ENCODE data around the gene TOX4. TPM values are rescaled to one million over a fixed set of nuclear protein-coding genes. Genes with fewer than 3 reads are reported as not detected.
A peak's percentile ranks its signal among the peaks of the same experiment; 100 is the strongest.

Gene TOX4
- total RNA-seq, 4 donors from 2014 or later, result 70.1 to 80.5 (median 77.9) TPM

DNA sequence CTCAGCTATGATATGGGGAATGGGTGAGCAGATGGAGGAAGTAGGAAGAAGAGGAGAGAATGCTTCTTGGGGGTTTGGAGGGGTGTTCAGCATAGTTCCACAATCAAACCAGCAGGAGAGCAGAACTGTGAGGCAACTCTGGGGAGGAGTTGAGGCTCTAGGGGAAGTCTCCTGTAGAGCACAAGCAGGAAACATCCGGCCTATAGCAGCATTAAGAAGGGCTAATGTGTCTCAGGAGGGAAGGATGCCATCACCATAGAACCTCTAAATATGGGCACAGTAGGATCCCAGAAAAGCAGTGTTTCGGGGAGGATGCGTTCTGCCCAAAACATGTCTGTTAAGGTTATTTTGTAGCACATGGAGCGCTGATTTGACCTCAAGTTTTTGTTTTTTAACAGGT is 57.6 kb downstream of the TOX4 start:
- peaks cover 37% of the 10 kb centered on the region for H3K27me3 ChIP-seq
- H3K4me1 ChIP-seq, result peaks cover 11% of the 10 kb centered on the region
- no peaks in the 10 kb centered on the region for H3K36me3 ChIP-seq
- no peak overlapping the region for H3K4me3 ChIP-seq
- no peaks in the 10 kb centered on the region for H3K9me3 ChIP-seq
- TF ChIP-seq POLR2AphosphoS5 (IDR thresholded peaks at IDR 0.05), result no peak
- no peak for TF ChIP-seq POLR2A (IDR thresholded peaks at IDR 0.05)
- TF ChIP-seq, protein P1, sequence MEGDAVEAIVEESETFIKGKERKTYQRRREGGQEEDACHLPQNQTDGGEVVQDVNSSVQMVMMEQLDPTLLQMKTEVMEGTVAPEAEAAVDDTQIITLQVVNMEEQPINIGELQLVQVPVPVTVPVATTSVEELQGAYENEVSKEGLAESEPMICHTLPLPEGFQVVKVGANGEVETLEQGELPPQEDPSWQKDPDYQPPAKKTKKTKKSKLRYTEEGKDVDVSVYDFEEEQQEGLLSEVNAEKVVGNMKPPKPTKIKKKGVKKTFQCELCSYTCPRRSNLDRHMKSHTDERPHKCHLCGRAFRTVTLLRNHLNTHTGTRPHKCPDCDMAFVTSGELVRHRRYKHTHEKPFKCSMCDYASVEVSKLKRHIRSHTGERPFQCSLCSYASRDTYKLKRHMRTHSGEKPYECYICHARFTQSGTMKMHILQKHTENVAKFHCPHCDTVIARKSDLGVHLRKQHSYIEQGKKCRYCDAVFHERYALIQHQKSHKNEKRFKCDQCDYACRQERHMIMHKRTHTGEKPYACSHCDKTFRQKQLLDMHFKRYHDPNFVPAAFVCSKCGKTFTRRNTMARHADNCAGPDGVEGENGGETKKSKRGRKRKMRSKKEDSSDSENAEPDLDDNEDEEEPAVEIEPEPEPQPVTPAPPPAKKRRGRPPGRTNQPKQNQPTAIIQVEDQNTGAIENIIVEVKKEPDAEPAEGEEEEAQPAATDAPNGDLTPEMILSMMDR (IDR thresholded peaks at IDR 0.05), result no peak
- WGBS, result 77% methylated on average over 4 of the region's 4 CpGs
- H3K27ac ChIP-seq, result no peak overlapping the region
- DNase-seq (ENCODE audit: low spot score in 2 of 2), result no peak

DNA sequence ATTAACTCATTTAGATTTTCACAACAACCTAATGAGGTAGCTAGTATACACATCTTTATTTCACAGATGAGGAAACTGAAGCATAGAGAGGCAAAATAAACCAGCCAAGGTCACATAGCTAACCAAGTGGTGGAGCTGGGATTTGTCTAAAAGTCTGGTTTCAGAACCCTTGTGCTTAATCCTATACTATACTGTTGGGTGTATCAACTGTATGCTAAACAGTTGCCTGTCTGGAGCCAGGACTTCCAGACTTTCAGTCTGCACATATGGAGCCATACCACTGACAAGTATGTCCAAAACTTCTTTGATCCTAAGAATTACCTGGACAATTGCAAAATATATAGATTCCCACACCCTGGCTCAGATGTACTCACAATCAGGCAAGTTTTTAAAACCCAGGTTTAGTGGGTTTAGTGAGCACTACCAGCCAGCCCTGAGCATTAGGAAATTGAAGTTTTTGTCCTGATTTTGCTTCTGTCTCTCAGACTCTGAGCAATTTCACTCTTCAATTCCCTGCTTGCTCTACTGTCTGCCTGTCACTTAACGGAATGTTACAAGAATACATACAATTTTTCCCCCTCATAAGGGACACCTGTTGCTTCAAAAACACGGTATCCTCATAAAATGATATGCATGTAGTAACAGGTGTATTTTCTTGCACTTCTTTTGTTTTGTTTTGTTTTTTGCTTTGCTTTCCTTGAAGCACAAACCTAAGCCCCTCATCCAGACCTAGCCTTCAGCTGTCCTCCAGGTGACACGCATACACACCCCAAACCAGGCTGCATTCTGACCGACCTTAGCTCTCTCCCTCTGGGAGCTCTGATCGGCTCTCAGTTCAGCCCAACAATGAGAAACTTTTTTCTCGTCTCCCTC is 58.8 kb downstream of the TOX4 start:
- Histone ChIP-seq H3K4me3 (peak overlapping the region; percentile 30), H3K36me3 (no peaks in the 10 kb centered on the region), H3K4me1 (peaks cover 11% of the 10 kb centered on the region), H3K9me3 (no peaks in the 10 kb centered on the region), H3K27ac (no peak overlapping the region), H3K27me3 (peaks cover 41% of the 10 kb centered on the region)
- 37% methylated on average over 6 of the region's 6 CpGs for WGBS
- TF ChIP-seq, protein P1 (IDR thresholded peaks at IDR 0.05), result no peak
- no peak for DNase-seq (ENCODE audit: low spot score in 2 of 2)

DNA sequence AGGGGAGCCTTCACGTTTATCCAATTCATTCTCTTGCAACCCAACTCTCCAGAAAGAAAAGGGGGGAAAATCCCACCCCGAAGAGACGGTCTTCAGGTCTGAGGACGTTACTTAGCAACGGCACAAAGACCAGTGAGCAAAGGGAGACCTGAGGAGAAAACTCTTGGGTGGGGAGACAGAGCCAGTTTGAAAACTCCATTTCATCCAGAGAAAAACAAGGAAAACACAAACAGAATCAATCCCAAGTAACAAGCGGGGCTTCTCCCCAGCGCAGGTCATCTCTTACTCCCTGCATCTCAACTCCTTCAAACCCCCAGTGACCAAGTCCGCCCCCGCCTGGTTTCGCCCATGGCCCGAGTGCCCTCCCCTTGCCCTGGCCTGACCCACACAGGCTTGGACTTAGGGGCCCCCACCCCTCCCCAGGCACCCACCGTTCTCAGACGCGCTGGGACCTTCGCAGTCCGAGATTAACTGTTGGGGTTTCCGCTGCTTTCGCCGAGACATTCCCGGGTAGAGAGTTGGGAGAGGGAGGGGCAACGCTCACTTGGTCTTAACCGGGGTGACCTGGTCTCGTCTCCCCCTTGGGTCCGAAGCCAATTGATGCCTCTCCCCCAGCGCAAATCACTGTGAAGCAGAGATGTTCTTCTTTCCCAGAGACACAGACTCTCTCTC is 59.6 kb downstream of the TOX4 start:
- TF ChIP-seq POLR2A (IDR thresholded peaks at IDR 0.05) (no peak), POLR2AphosphoS5 (IDR thresholded peaks at IDR 0.05) (no peak), EP300 (IDR thresholded peaks at IDR 0.05) (no peak)
- TF ChIP-seq, protein P1 (IDR thresholded peaks at IDR 0.05), result no peak
- Histone ChIP-seq H3K9me3 (no peaks in the 10 kb centered on the region), H3K27me3 (peaks cover 41% of the 10 kb centered on the region), H3K36me3 (no peaks in the 10 kb centered on the region), H3K4me1 (peaks cover 11% of the 10 kb centered on the region), H3K27ac (no peak overlapping the region), H3K4me3 (peak overlapping the region; percentile 30)
- no peak for DNase-seq (ENCODE audit: low spot score in 2 of 2)
- WGBS, result 3% methylated on average over 25 of the region's 25 CpGs

DNA sequence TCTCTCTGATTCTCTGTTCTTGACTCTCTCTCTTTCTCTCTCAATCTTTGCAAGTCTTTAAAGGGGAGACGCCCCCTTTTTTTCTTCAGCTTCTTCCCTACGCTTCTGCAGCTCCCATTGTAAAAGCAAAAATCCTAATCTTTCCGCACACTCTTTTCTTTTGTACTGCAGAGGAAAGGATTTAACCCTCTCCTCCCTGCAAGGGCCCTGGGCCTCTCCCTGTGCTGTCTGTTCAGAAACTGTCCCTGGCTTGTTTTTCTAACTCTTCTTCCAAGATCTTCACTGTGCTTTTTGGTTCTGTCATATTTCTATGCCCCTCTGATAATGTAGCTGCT is 60.1 kb downstream of the TOX4 start:
- H3K27ac ChIP-seq, result no peak overlapping the region
- no peak for TF ChIP-seq POLR2AphosphoS5 (IDR thresholded peaks at IDR 0.05)
- TF ChIP-seq EP300 (IDR thresholded peaks at IDR 0.05), result no peak
- TF ChIP-seq, protein P1 (IDR thresholded peaks at IDR 0.05), result no peak
- no peak for TF ChIP-seq POLR2A (IDR thresholded peaks at IDR 0.05)
- no peak for DNase-seq (ENCODE audit: low spot score in 2 of 2)
- peaks cover 41% of the 10 kb centered on the region for H3K27me3 ChIP-seq
- peak overlapping the region; percentile 30 for H3K4me3 ChIP-seq
- WGBS, result 17% methylated on average over 3 of the region's 3 CpGs
- peaks cover 11% of the 10 kb centered on the region for H3K4me1 ChIP-seq
- H3K36me3 ChIP-seq, result no peaks in the 10 kb centered on the region
- no peaks in the 10 kb centered on the region for H3K9me3 ChIP-seq

DNA sequence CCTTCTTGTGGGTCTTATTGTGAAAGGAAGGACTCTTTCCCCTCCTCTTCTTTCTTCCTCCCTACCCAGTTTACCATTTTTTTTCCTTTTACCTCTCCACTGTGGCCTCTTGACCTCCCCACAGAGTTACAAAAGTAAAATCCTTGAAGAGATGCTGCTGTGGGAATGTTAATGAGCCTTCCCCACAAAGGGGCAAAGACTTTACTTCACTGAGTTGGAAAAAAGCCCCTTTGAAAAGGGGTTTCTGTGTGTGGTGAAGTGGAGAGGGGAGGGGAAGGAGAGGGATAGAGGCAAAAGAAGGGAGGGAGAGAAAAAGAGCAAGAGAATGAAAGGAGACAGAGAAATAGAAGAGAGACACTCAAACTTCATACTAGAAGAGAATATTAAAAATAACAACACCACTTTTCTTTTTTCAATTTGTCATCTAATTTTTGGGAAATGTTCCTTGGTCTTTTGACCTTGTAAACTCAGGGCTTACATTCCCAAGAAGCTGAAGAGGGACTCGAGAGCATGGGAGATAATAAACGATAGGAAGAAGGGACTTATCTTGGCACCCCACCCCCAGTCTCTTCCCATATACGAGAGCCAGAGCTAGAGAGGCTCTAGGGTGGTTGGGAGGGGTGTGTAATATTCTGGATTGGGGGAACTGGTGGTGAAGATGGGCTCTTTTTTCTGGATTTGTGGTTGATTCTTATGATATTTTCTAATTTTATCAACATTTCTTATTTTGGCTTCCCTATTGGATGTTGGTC is 62.4 kb downstream of the TOX4 start:
- DNase-seq (ENCODE audit: low spot score in 2 of 2), result no peak
- Histone ChIP-seq H3K4me1 (peaks cover 11% of the 10 kb centered on the region), H3K27ac (no peak overlapping the region), H3K27me3 (peaks cover 34% of the 10 kb centered on the region), H3K36me3 (no peaks in the 10 kb centered on the region), H3K9me3 (no peaks in the 10 kb centered on the region), H3K4me3 (no peak overlapping the region)
- TF ChIP-seq, protein P1 (IDR thresholded peaks at IDR 0.05), result no peak
- no peak for TF ChIP-seq POLR2A (IDR thresholded peaks at IDR 0.05)
- WGBS, result 40% methylated on average over 3 of the region's 3 CpGs
